Esophagus muscularis mucosa (tissue), 4 donors: ENCODE results near the gene FLT4. TPM values are rescaled to one million over a fixed set of nuclear protein-coding genes. Genes with fewer than 3 reads are reported as not detected.

ENCODE experiments used
- DNase-seq: peaks from one replicate; pipeline ENCODE4 v3.0.0-alpha.2; 2017; ENCODE audit errors: extremely low spot score
- H3K27ac ChIP-seq, 4 donors: fragments of 200-600 bp; sonication (generic); replicated peaks in 1 of 4; 1 replicate in 3 of 4; 2 replicates in 1 of 4; pipeline ENCODE4 v1.5.1; 2016 to 2019; ENCODE audit warnings: mild to moderate bottlenecking in 1 of 4
- H3K27me3 ChIP-seq, 4 donors: fragments of 200-600 bp; sonication (generic); one replicate each; pipeline versions ENCODE4 v1.5.1 to v1.6.0; 2016 to 2019
- H3K36me3 ChIP-seq, 4 donors: fragments of 200-600 bp; sonication (generic); one replicate each; pipeline ENCODE4 v1.5.1; 2016 to 2019
- H3K4me1 ChIP-seq, 4 donors: fragments of 200-600 bp; sonication (generic); one replicate each; pipeline ENCODE4 v1.5.1; 2016 to 2019
- H3K4me3 ChIP-seq, 4 donors: fragments of 200-600 bp; sonication (generic); 1 replicate in 2 of 4; 2 replicates in 2 of 4; pipeline ENCODE4 v1.5.1; 2016 to 2019; ENCODE audit warnings: mild to moderate bottlenecking in 4 of 4, moderate library complexity in 1 of 4
- H3K9me3 ChIP-seq, 4 donors: fragments of 200-600 bp; sonication (generic); 1 replicate in 3 of 4; 2 replicates in 1 of 4; pipeline ENCODE4 v1.5.1; 2016 to 2019
- CTCF ChIP-seq, 3 experiments: fragments of 200-600 bp in 2 of 3; fragments of 450-650 bp in 1 of 3; sonication (generic) in 2 of 3; IDR thresholded peaks; one replicate each; pipeline ENCODE4 v1.5.1; 2017 to 2019; ENCODE audit warnings: antibody characterized with exemption in 3 of 3, mild to moderate bottlenecking in 2 of 3, moderate library complexity in 1 of 3
- EP300 ChIP-seq: sonication (generic); formaldehyde crosslinking; IDR thresholded peaks from one replicate; pipeline ENCODE4 v1.6.1; 2017; ENCODE audit warnings: antibody characterized with exemption
- POLR2A ChIP-seq: fragments of 450-650 bp; IDR thresholded peaks from one replicate; pipeline ENCODE4 v1.6.1; 2017; ENCODE audit warnings: antibody characterized with exemption, moderate library complexity, mild to moderate bottlenecking, low read depth
- POLR2AphosphoS5 ChIP-seq, 2 donors: sonication (generic); formaldehyde crosslinking; IDR thresholded peaks; one replicate each; pipeline ENCODE4 v1.6.1; 2017; ENCODE audit warnings: antibody characterized with exemption in 2 of 2
- WGBS: methylation state at CpG from one replicate; pipeline ENCODE4 v1.1.5; 2018; 5-methylcytosine and 5-hydroxymethylcytosine counted together
- intact Hi-C: fragments of 100-400 bp; cut with DNase I; formaldehyde crosslinking; loops from one replicate; pipeline ENCODE4 v1.15.1; 2023
- total RNA-seq, 4 donors: library from RNA; depleted of rRNA; stranded (reverse); fragments of >200 nt; gene quantifications; one replicate each; pipeline versions ENCODE4 v1.1.0 to v1.2.1, GENCODE V29; 2016

The FLT4 gene
- total RNA-seq, 4 donors from 2014 or later: 10.4 to 15.6 (median 11.8) TPM

DNA sequence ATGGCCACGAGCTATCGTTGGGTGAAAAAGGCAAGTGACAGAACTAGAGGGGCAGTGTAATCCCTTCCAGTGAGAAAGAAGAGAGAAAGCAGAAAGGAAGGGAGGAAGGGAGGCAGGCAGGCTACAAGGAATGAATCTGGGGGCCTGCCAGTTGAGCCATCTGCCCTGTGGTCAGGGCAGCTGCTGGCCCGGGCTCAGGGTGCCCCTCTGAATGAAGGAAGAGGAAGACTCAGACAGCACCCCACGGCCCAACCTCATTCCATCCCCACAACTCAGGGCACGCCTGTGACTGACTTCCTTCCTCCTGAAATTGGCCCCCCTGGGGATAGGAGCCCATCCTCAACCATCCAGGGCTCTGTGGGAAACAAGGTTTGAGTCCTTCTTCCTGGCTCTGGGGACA lies 20.3 kb upstream of the FLT4 start:
- intact Hi-C loops: no loop called here
- H3K36me3 ChIP-seq: no peaks in the 10 kb centered on the region
- DNase-seq: no peak
- peaks cover 0 to 11% (median 0%) of the 10 kb centered on the region in 4 donors for H3K9me3 ChIP-seq
- H3K4me3 ChIP-seq: no peak overlapping the region
- peaks cover 0 to 9% (median 7%) of the 10 kb centered on the region in 4 donors for H3K4me1 ChIP-seq
- TF ChIP-seq EP300 (no peak), POLR2A (no peak), CTCF (IDR thresholded peaks at IDR 0.05) (no peak), POLR2AphosphoS5 (IDR thresholded peaks at IDR 0.05) (no peak)
- H3K27ac ChIP-seq: no peak overlapping the region
- WGBS: 64% methylated on average over 5 of the region's 5 CpGs
- peaks cover 0 to 34% (median 12%) of the 10 kb centered on the region in 4 donors for H3K27me3 ChIP-seq

- 71% methylated on average over 12 of the region's 17 CpGs for WGBS
- Histone ChIP-seq H3K36me3 (no peaks in the 10 kb centered on the region), H3K27ac (no peak overlapping the region), H3K27me3 (peaks cover 0 to 30% (median 9%) of the 10 kb centered on the region in 4 donors), H3K9me3 (peaks cover 0 to 11% (median 0%) of the 10 kb centered on the region in 4 donors), H3K4me1 (peaks cover 0 to 7% (median 6%) of the 10 kb centered on the region in 4 donors), H3K4me3 (no peak overlapping the region)
- DNase-seq: no peak
- intact Hi-C loops: no loop called here
- TF ChIP-seq CTCF (IDR thresholded peaks at IDR 0.05) (no peak), POLR2AphosphoS5 (IDR thresholded peaks at IDR 0.05) (no peak)
Observed at GRCh38 chr5:180668835-180669596, 19.6 kb upstream of the FLT4 start.

- WGBS: 74% methylated on average over 10 of the region's 10 CpGs
- Histone ChIP-seq H3K4me1 (no peaks in the 10 kb centered on the region), H3K27me3 (peaks cover 0 to 33% (median 0%) of the 10 kb centered on the region in 4 donors), H3K9me3 (peaks cover 0 to 11% (median 0%) of the 10 kb centered on the region in 4 donors), H3K36me3 (no peaks in the 10 kb centered on the region), H3K27ac (no peak overlapping the region), H3K4me3 (no peak overlapping the region)
- intact Hi-C loops: no loop called here
- TF ChIP-seq EP300 (no peak), POLR2AphosphoS5 (IDR thresholded peaks at IDR 0.05) (no peak), CTCF (IDR thresholded peaks at IDR 0.05) (no peak), POLR2A (no peak)
- DNase-seq: no peak
Observed at GRCh38 chr5:180666812-180667211, 17.4 kb upstream of the FLT4 start.

- peaks cover 0 to 35% (median 0%) of the 10 kb centered on the region in 4 donors for H3K27me3 ChIP-seq
- 88% methylated on average over 22 of the region's 22 CpGs for WGBS
- no peak for DNase-seq
- intact Hi-C loops: no loop called here
- H3K27ac ChIP-seq: no peak overlapping the region
- no peaks in the 10 kb centered on the region for H3K36me3 ChIP-seq
- H3K4me3 ChIP-seq: no peak overlapping the region
- H3K4me1 ChIP-seq: no peaks in the 10 kb centered on the region
- peaks cover 0 to 11% (median 0%) of the 10 kb centered on the region in 4 donors for H3K9me3 ChIP-seq
- no peak for TF ChIP-seq POLR2A
- no peak for TF ChIP-seq CTCF (IDR thresholded peaks at IDR 0.05)
- no peak for TF ChIP-seq POLR2AphosphoS5 (IDR thresholded peaks at IDR 0.05)
- no peak for TF ChIP-seq EP300
Observed at GRCh38 chr5:180665682-180666404, 16.4 kb upstream of the FLT4 start.
